ENCODE measurements around the gene RERE.

The RERE gene

GRCh38 chr1:8326265-8326664 lies 491.2 kb downstream of the RERE start:
- DNase-seq (ENCODE audit: low spot score): no peak

- DNase-seq (ENCODE audit: low spot score): no peak
These were observed 491.7 kb downstream of the RERE start for GRCh38 chr1:8325771-8326170.

- DNase-seq (ENCODE audit: low spot score): no peak
These were observed 493.1 kb downstream of the RERE start for GRCh38 chr1:8324176-8324810.

GRCh38 chr1:8323706-8324105 lies 493.7 kb downstream of the RERE start:
- DNase-seq (ENCODE audit: low spot score): no peak

- no peak for DNase-seq (ENCODE audit: low spot score)
These were observed 495.8 kb downstream of the RERE start for GRCh38 chr1:8321612-8322011.

GRCh38 chr1:8318436-8318835 lies 499.0 kb downstream of the RERE start:
- no peak for DNase-seq (ENCODE audit: low spot score)

- peak; percentile 75 for DNase-seq (ENCODE audit: low spot score)
These were observed 499.6 kb downstream of the RERE start, which contains the start of gene SLC45A1 for GRCh38 chr1:8317647-8318381. Gene SLC45A1, plus strand, starts transcription at chr1:8318114. Its CDS starts 6,216 bp downstream, at chr1:8324330.

GRCh38 chr1:8315573-8316475 lies 501.6 kb downstream of the RERE start:
- no peak for DNase-seq (ENCODE audit: low spot score)

GRCh38 chr1:8314346-8315280 lies 502.8 kb downstream of the RERE start:
- peak; percentile 45 for DNase-seq (ENCODE audit: low spot score)

GRCh38 chr1:8313231-8313630 lies 504.2 kb downstream of the RERE start:
- DNase-seq (ENCODE audit: low spot score): no peak

GRCh38 chr1:8312235-8313218 lies 504.9 kb downstream of the RERE start:
- no peak for DNase-seq (ENCODE audit: low spot score)

GRCh38 chr1:8311068-8311718 lies 506.2 kb downstream of the RERE start:
- DNase-seq (ENCODE audit: low spot score): no peak

- no peak for DNase-seq (ENCODE audit: low spot score)
These were observed 509.8 kb downstream of the RERE start for GRCh38 chr1:8307628-8308027.

- no peak for DNase-seq (ENCODE audit: low spot score)
These were observed 513.6 kb downstream of the RERE start for GRCh38 chr1:8303876-8304275.

GRCh38 chr1:8303141-8303540 lies 514.3 kb downstream of the RERE start:
- DNase-seq (ENCODE audit: low spot score): no peak
